SU-DHL-6 (cell line): ENCODE measurements around the gene STK26.

Experiments
- H2AFZ ChIP-seq: fragments of 200-600 bp; sonication (generic); 2 replicates; pipeline ENCODE4 v1.6.1; 2014; ENCODE audit warnings: low read depth, mild to moderate bottlenecking, moderate library complexity, mixed read lengths, antibody characterized with exemption, low read length; ENCODE audit not compliant: severe bottlenecking
- H3F3A ChIP-seq: fragments of 200-600 bp; shearing (Covaris generic); 2 replicates; pipeline ENCODE4 v1.6.0; 2016; ENCODE audit warnings: antibody characterized with exemption, mild to moderate bottlenecking; ENCODE audit not compliant: insufficient read depth
- H3K27ac ChIP-seq: fragments of 200-600 bp; sonication (generic); 2 replicates; pipeline ENCODE4 v1.5.1; 2016; ENCODE audit warnings: low read depth, mild to moderate bottlenecking, low read length, moderate library complexity, mixed read lengths
- H3K27me3 ChIP-seq: fragments of 200-600 bp; sonication (generic), shearing (Covaris generic); 2 replicates; pipeline ENCODE4 v1.6.0; 2014; ENCODE audit warnings: mild to moderate bottlenecking, low read length
- H3K36me3 ChIP-seq: fragments of 200-600 bp; sonication (generic); 2 replicates; pipeline ENCODE4 v1.6.1; 2014; ENCODE audit warnings: mild to moderate bottlenecking, low read length, mixed read lengths
- H3K4me2 ChIP-seq: fragments of 300-600, 200-600 bp; shearing (Covaris generic), sonication (generic); 2 replicates; pipeline ENCODE4 v1.6.0; 2014; ENCODE audit warnings: low read length, low read depth, mild to moderate bottlenecking; ENCODE audit not compliant: poor library complexity, severe bottlenecking
- H3K4me3 ChIP-seq: fragments of 200-600 bp; sonication (generic); 2 replicates; pipeline ENCODE4 v1.5.1; 2014; ENCODE audit warnings: antibody characterized with exemption, low read length, mild to moderate bottlenecking, mixed read lengths; ENCODE audit not compliant: insufficient read depth, poor library complexity, severe bottlenecking
- H3K79me2 ChIP-seq: fragments of 200-600 bp; sonication (generic); 2 replicates; pipeline ENCODE4 v1.6.1; 2014; ENCODE audit warnings: mild to moderate bottlenecking, low read length, moderate library complexity; ENCODE audit not compliant: insufficient read depth
- H3K9ac ChIP-seq: fragments of 200-600 bp; sonication (generic); 2 replicates; pipeline ENCODE4 v1.7.0; 2014; ENCODE audit warnings: mild to moderate bottlenecking, low read length
- H3K9me2 ChIP-seq: fragments of 200-600 bp; sonication (generic); replicated peaks from 2 replicates; pipeline ENCODE4 v1.6.1; 2014; ENCODE audit warnings: low read length; ENCODE audit not compliant: insufficient read depth
- H3K9me3 ChIP-seq: fragments of 200-600 bp; sonication (generic); 2 replicates; pipeline ENCODE4 v1.6.1; 2014; ENCODE audit warnings: low read length, mixed read lengths; ENCODE audit not compliant: insufficient read depth
- H4K20me1 ChIP-seq: fragments of 200-600 bp; sonication (generic); 2 replicates; pipeline ENCODE4 v1.6.1; 2014; ENCODE audit warnings: low read depth, mild to moderate bottlenecking, antibody characterized with exemption, low read length, moderate library complexity, mixed read lengths
- CTCF ChIP-seq: fragments of 200-600 bp; sonication (generic); IDR thresholded peaks from one replicate; pipeline ENCODE4 v1.5.1; 2017; ENCODE audit warnings: antibody characterized with exemption, mild to moderate bottlenecking, low read length, moderate library complexity; ENCODE audit not compliant: insufficient read depth, poor library complexity, severe bottlenecking
- EZH2phosphoT487 ChIP-seq: fragments of 200-600 bp; sonication (generic), shearing (Covaris generic); conservative IDR thresholded peaks from 2 replicates; pipeline ENCODE4 v1.6.1; 2018; ENCODE audit warnings: mild to moderate bottlenecking, antibody characterized with exemption, low read length, moderate library complexity, mixed read lengths

The STK26 gene

DNA sequence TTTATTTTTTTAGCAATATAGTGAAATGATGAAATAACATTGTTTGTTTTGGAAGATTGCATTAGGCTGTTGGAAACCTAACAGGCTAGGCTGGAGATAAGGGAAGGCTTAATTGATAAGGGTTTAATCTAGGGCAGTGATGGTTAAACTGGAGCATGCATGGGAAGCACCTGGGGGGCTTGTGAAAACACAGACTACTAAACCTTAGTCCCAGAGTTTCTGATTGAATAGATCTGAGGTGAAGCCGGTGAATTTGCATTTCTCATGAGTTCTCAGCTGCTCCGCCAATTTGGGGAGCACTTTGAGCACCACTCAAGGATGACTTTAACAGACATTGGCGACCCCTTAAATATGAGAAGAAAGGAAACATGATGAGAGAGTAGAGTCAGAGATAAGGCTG, 11.5 kb downstream of the STK26 start:
- Histone ChIP-seq H3K79me2 (peaks cover 83% of the 10 kb centered on the region), H3K27me3 (no peaks in the 10 kb centered on the region), H3K9me3 (no peaks in the 10 kb centered on the region), H3K9me2 (no peaks in the 10 kb centered on the region), H3F3A (0 out of 2 replicates have a peak, but pooled peaks cover 1% of the 10 kb centered on the region), H3K9ac (no peak overlapping the region), H3K4me2 (no peak overlapping the region), H2AFZ (no peak overlapping the region), H3K4me3 (no peak overlapping the region), H3K27ac (peak overlapping the region; percentile 35; the same call in 1 of the 2 replicates), H4K20me1 (no peaks in the 10 kb centered on the region), H3K36me3 (no peaks in the 10 kb centered on the region)
- TF ChIP-seq CTCF (no peak), EZH2phosphoT487 (no peak)

DNA sequence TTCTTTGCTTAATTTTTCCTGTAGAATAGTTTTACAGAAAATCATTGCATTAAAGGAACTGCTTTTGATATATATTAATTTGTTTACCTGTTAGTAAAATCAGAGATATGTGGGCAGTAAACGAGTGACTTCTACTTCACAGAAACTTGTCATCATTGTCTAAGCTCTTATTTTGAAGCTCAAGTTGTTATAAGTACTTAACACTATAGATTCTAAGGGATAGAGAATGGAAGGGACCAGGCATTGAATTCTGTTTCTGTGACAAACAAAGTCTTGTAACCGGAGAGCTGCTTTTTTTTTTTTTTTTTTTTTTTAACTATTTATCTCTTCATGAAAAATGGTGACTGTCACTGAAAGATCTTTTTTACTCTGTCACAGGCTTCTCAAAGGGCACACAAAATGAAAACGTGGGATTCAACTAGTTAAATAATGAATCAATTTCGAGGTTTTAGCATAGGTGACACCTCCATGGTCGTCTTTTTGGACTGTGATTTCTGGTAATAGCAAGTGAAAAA, 14.4 kb downstream of the STK26 start:
- Histone ChIP-seq H3K4me2 (no peak overlapping the region), H3K36me3 (no peaks in the 10 kb centered on the region), H3F3A (no peaks in the 10 kb centered on the region), H3K79me2 (peaks cover 80% of the 10 kb centered on the region), H3K27me3 (no peaks in the 10 kb centered on the region), H3K9me2 (no peaks in the 10 kb centered on the region), H3K9ac (no peak overlapping the region), H4K20me1 (no peaks in the 10 kb centered on the region), H2AFZ (no peak overlapping the region), H3K27ac (no peak overlapping the region), H3K4me3 (no peak overlapping the region), H3K9me3 (no peaks in the 10 kb centered on the region)
- no peak for TF ChIP-seq CTCF

- no peaks in the 10 kb centered on the region for H4K20me1 ChIP-seq
- no peaks in the 10 kb centered on the region for H3K36me3 ChIP-seq
- no peak overlapping the region for H2AFZ ChIP-seq
- H3K9ac ChIP-seq, result no peak overlapping the region
- H3K9me2 ChIP-seq, result no peaks in the 10 kb centered on the region
- H3K79me2 ChIP-seq, result peaks cover 81% of the 10 kb centered on the region
- no peak overlapping the region for H3K27ac ChIP-seq
- TF ChIP-seq EZH2phosphoT487, result no peak
- TF ChIP-seq CTCF, result no peak
- H3K9me3 ChIP-seq, result no peaks in the 10 kb centered on the region
- H3F3A ChIP-seq, result no peaks in the 10 kb centered on the region
- H3K4me2 ChIP-seq, result no peak overlapping the region
- no peaks in the 10 kb centered on the region for H3K27me3 ChIP-seq
- H3K4me3 ChIP-seq, result no peak overlapping the region
These were observed 17.0 kb downstream of the STK26 start for GRCh38 chrX:132040066-132040465.
